Inflammatory macrophage treated with lipopolysaccharide for 4 hours (primary cell): ENCODE measurements around the gene SGMS1.
"Not testable (repeated sequence)": the region's sequence is repeated elsewhere in the genome, so short reads cannot be mapped to it uniquely, and the experiment has no call there.

Experiments
- DNase-seq: peaks from one replicate; pipeline ENCODE4 v3.0.0-alpha.2; 2020

SGMS1 gene

GRCh38 chr10:50623663-50624412 is at the start of gene SGMS1:
SGMS1 (minus strand) TSS chr10:50623956; CDS start chr10:50344114, 279,842 bp downstream.
- peak; percentile 91 for DNase-seq

DNA sequence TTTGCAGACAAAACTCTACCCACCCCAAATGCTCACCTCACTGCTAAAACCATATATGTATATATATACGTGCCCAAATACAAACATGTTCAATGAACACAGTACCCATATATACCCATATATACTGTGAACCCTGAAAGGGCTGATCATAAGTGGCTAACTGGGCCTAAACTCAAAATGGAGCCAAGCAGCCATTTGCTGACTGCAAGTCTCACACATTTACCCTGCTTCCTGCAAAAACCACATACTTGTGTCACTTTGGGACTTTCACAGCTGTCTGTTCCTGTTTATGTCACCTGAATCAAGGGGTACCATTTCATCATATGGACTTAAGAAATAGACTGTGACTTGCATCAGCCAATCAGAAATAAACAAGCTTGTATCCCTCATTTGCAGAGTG is 48.4 kb upstream of the SGMS1 start:
- DNase-seq = peak; percentile 32

DNA sequence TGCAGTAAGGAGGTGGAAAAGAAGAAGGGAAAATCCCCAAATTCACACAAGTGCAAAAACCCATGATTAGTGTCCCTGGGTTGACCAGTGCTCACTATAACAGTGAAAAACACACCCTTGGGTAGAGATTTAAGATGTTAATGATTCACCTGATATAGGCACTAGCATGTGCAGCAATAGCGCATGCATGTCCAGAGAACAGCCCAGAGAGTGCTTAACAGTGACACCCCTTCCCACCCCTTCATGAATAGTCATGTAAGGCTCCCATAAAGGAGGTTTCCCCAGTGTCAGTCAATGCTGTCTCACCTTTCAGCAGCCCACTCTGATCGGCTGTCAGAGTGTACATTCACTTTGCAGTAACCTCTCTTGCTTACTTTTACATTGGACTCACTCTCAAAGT is 47.9 kb upstream of the SGMS1 start:
- DNase-seq = not testable (repeated sequence)

GRCh38 chr10:50669957-50670356 is 46.2 kb upstream of the SGMS1 start:
- not testable (repeated sequence) for DNase-seq

DNA sequence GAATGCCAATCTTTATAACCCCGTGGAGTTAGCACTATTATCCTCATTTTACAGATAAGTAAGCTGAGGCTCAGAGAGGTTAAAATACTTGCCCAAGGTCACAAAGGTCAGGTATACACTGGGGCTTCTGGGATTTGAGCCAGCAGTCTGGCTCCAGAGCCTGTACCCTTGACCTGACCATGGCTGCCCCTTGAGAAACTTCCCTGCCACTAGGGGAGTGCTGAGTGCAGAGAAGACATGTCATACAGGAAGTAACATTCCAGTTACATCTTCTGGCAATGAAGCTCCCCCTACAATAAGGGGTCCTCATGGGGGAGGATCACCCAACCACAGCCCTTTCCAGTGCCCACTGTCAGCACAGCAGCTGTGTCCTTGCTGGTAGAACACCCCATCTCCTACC is 43.6 kb upstream of the SGMS1 start:
- not testable (repeated sequence) for DNase-seq

DNA sequence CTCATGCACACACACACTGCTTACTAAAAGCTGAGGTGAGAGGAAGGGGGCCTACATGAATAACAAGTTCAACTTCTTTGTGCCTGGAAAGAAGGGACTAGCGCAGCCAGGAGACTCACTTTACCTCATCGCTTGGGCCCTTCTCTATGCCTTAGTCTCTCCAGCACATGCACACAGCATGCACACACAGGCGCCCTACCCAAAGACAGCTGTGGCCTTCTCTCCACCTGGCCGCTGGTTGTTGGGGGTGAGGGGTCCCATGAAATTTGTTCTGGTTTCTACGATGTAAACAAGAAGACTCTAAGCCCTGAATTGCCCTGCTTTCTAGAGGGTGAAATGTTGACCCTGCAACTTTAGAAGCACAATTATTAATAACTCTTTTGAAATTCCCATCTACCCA is 38.7 kb upstream of the SGMS1 start:
- not testable (repeated sequence) for DNase-seq

DNA sequence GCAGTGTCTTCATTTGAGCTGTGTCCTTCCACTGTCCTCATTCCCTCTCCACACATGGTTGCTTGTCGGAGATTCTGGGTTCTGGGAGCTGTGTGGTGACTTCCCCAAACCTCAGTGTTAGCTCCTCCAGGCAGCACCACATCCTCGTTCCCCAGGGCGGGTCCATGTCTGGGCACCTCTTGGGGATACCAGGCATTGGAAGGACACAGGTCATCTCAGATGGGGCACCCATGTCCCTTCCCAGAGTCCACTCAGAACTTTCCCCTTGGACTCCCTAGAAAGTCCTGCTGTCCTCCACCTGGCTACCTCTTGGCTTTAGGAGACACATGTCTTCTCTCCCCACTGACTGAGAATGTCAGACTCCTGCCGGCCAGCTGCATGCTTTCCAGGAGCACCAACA is 37.8 kb upstream of the SGMS1 start:
- DNase-seq = not testable (repeated sequence)

DNA sequence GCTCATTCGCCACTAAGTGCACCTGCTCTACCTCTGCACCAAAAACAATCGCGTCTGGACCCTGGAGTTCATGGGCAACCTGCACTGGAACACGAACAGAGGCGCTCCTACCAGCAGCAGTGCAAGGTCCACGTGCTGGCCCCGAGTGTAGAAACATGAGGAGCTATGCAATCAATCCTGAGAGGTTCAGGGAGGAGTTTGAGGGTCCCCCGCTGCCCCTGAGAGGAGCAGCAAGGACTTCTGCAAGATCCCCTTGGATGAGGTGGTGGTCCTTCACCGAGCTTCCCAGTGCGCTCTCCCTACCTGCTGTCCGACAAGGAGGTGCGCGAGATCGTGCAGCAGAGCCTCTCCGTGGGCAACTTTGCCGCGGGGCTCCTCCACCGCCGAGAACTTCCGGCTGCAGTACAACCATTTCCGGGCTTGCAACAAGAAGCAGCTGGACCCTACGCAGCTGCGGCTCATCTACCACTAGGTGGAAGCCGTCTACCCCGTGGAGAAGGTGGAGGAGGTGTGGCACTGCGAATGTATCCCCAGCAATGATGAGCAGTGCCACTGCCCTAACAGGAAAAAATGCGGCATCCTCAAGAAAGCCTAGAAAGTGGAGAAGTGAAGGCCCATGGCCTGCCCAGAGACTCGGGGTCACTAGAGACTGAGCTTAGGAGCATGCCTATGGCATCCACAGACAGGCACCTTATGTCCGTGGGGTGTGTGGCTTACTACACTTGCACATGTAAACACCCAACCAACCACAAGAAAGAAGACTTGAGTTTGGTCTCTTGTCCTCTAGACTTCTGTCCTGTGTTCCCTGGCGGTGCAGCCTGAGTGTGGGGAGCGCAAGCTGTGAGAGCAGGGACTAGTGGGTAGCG is 36.3 kb upstream of the SGMS1 start:
- DNase-seq = peak; percentile 47

DNA sequence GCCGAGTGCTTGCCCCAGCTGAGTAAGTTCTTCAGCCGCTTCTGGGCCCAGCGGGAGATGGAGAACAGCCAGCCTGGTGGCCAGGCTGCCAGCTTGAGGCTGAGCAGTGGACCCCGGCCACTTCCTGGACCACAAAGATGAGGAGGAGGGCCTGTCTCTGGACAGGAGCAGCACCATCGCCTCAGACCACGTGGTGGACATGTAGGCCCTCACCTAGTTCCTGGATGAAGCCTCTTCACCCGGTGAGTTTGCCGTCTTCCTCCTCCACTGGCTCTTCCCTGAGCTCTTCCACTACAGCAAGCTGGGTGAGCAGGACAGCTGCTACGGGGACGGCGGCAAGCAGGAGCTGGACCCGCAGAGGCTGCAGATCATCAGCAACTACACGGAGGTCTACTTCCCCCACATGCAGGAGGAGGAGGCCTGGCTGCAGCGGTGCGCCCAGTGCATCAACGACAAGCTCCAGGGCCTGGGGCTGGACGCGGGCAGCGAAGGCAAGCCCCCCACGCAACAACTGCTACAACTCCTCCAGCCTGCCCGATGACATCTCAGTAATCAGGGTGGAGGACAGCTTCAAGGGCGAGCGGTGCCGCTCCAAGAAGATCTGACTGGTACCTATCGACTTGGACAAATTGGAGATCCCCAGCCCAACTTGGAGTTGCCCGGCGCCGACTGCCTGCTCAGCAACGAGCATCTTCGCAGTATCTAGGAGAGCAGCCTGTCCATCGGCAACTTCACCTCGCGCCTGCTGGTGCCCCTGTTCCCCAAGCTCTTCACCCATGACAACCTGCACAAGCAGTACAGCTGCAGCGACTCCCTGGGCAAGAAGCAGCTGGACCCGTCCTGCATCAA is 35.5 kb upstream of the SGMS1 start:
- not testable (repeated sequence) for DNase-seq

- DNase-seq = no peak
These were observed 34.4 kb upstream of the SGMS1 start for GRCh38 chr10:50658165-50658564.

GRCh38 chr10:50653758-50654157 is 30.0 kb upstream of the SGMS1 start:
- DNase-seq = peak; percentile 7

DNA sequence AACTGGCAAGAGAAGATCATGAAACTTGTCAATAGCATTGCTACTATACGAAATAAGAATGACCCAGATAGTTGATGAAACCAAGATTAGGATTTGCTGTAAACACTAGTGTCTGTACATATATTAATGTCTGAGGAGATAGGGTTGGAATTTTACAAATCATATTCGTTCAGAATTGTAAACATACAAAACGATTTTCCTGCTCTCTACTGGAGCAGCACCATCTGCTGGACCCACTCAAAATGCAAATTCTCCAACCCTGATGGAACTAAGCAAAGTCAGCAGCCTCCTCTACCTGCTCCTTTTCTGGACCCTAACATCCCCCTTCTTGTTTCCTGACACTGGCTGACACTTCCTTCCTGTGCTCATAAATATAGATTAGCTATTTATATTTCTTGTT is 29.4 kb upstream of the SGMS1 start:
- no peak for DNase-seq

GRCh38 chr10:50651808-50652207 is 28.1 kb upstream of the SGMS1 start:
- no peak for DNase-seq

- DNase-seq = no peak
These were observed 26.7 kb upstream of the SGMS1 start for GRCh38 chr10:50650481-50650880.

GRCh38 chr10:50648935-50649227 is 25.1 kb upstream of the SGMS1 start:
- no peak for DNase-seq

DNA sequence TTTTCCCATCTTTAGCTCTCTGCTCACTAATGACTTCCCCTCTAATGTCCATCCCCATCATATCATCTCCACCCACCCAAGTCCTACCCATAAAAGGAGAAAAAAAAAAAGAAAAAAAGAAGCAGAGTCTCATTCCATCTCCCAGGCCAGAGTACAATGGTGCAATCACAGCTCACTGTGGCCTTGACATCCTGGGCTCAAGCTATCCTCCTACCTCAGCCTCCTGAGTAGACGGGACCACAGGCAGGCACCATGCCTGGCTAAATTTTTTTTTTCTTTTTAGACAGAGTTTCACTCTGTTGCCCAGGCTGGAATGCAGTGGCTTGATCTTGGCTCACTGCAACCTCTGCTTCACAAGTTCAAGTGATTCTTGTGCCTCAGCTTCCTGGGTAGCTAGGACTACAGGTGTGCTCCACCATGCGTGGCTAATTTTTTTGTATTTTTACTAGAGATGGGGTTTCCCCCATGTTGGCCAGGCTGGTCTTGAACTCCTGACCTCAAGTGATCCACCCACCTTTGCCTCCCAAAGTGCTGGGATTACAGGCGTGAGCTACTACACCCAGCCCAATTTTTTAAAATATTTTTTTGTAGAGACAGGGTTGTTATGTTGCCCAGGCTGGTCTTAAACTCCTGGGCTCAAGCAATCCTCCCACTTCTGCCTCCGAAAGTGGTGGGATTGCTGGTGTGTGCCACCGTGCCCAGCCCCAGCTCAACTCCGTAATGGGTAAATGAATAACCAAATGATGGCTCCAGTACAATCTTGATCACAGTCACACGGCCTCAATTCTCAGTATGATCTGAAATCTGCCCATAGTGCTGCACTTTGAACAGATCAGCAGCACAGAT is 24.6 kb upstream of the SGMS1 start:
- DNase-seq = no peak

DNA sequence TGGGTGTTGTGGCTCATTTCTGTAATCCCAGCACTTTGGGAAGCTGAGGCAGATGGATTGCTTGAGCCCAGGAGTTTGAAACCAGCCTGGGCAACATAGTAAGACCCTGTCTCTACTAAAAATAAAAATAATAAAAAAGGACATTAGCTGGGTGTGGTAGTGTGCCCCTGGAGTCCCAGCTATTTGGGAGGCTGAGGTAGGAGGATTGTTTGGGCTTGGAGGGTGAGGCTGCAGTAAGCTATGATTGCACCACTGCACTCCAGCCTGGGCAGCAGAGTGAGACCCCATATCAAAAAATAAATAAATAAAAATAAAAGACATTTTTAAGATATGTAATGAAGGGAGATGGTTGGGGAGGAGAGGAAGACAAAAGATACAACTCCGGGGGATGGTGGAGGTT is 23.6 kb upstream of the SGMS1 start:
- not testable (repeated sequence) for DNase-seq

- no peak for DNase-seq
These were observed 21.5 kb upstream of the SGMS1 start for GRCh38 chr10:50645236-50645635.

DNA sequence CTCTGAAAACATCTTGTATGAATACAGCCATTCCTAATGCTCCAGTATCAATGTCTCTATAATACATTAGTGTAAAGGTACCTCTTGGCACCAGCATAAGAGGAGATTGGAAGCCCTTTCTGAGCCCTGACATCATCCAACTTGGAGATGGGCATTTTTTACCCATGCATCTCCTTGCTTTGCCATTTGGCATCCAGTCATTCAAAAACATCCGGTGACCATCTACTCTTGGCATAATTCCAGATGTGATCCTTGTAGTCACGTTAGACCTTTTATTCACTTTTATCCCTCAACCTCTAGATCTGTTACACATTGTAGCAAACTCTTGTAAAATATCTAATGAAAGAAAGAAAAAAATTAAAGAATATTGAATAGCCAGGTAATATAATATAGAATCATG is 17.9 kb upstream of the SGMS1 start:
- DNase-seq = no peak

GRCh38 chr10:50640238-50640637 is 16.5 kb upstream of the SGMS1 start:
- no peak for DNase-seq

- peak; percentile 50 for DNase-seq
These were observed 13.1 kb upstream of the SGMS1 start for GRCh38 chr10:50636618-50637579.
